Coronary artery (tissue), 2 donors: Measurements from ENCODE around the gene EFCAB14.

ENCODE experiments used
- DNase-seq: peaks from one replicate; pipeline ENCODE4 v3.0.0-alpha.2; 2017; ENCODE audit warnings: low spot score
- H3K27ac ChIP-seq, 2 donors: fragments of 200-600 bp; sonication (generic); one replicate each; pipeline ENCODE4 v1.5.1; 2016 to 2019
- H3K4me3 ChIP-seq: fragments of 200-600 bp; sonication (generic); 2 replicates; pipeline ENCODE4 v1.5.1; 2016; ENCODE audit warnings: mild to moderate bottlenecking, moderate library complexity
- TF ChIP-seq, protein P1 (sequence below): fragments of 200-600 bp; sonication (generic); IDR thresholded peaks from one replicate; pipeline ENCODE4 v1.5.1; 2019; ENCODE audit warnings: antibody characterized with exemption

The EFCAB14 gene

DNA sequence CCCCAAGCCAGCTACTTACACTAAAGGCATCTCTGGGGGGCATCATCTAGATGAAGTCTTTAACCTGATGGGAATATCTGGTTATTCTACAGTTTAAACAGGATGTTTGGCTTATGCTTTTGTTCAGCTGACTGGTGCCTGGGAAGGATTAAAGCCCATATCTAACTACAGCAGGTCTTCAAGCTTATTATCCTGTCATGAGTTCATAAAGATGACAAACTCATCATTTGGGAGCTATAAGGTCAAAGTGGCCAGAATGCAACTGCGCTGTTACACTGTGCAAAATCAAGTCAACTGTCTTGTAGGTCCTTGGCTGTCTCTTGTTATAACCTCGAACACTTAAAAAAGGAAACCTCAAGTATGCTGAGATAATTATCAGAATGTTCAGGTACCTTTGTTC lies 83.7 kb downstream of the EFCAB14 start:
- no peak for DNase-seq
- no peak overlapping the region for H3K4me3 ChIP-seq
- TF ChIP-seq, protein P1, sequence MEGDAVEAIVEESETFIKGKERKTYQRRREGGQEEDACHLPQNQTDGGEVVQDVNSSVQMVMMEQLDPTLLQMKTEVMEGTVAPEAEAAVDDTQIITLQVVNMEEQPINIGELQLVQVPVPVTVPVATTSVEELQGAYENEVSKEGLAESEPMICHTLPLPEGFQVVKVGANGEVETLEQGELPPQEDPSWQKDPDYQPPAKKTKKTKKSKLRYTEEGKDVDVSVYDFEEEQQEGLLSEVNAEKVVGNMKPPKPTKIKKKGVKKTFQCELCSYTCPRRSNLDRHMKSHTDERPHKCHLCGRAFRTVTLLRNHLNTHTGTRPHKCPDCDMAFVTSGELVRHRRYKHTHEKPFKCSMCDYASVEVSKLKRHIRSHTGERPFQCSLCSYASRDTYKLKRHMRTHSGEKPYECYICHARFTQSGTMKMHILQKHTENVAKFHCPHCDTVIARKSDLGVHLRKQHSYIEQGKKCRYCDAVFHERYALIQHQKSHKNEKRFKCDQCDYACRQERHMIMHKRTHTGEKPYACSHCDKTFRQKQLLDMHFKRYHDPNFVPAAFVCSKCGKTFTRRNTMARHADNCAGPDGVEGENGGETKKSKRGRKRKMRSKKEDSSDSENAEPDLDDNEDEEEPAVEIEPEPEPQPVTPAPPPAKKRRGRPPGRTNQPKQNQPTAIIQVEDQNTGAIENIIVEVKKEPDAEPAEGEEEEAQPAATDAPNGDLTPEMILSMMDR, result no peak

DNA sequence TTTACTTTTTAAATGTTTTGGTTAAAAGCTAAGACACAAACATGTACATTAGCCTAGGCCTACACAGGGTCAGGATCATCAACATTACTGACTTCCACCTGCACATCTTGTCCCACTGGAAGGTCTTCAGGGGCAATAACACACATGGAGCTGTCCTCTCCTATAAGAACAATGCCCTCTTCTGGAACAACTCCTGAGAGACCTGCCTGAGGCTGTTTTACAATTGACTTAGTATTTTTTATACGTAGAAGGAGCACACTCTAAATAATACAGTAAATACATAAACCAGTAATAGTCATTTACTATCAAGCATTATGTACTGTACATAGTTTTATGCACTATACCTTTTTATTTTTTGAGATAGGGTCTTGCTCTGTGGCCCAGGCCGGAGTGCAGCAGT lies 88.2 kb downstream of the EFCAB14 start:
- Histone ChIP-seq H3K27ac (no peak overlapping the region), H3K4me3 (no peak overlapping the region)
- DNase-seq, result no peak
- TF ChIP-seq, protein P1, result no peak

More for the DNA sequence above, 83.7 kb downstream of the EFCAB14 start:
- H3K27ac ChIP-seq, result no peak overlapping the region
